HepG2 (cell line): ENCODE measurements around the gene TTC24. TPM values are rescaled to one million over a fixed set of nuclear protein-coding genes. Genes with fewer than 3 reads are reported as not detected.

Source experiments
- DPF2 ChIP-seq: sonication (generic); formaldehyde crosslinking; IDR thresholded peaks from 2 replicates; pipeline ENCODE4 v1.4.0; 2020; ENCODE audit warnings: mild to moderate bottlenecking, low read depth, missing genetic modification reagents, borderline replicate concordance
- HNRNPH1 ChIP-seq: fragments of 200-400 bp; formaldehyde crosslinking; optimal IDR thresholded peaks from 2 replicates; pipeline ENCODE3; 2017; ENCODE audit warnings: mild to moderate bottlenecking, low read depth, low read length
- KLF11 ChIP-seq: IDR thresholded peaks from 2 replicates; pipeline ENCODE4 v1.6.1; 2016; ENCODE audit warnings: missing compliant biosample characterization
- MIXL1 ChIP-seq: IDR thresholded peaks from 2 replicates; pipeline ENCODE4 v1.6.1; 2016
- PTBP1 ChIP-seq: fragments of 200-400 bp; formaldehyde crosslinking; IDR thresholded peaks from 2 replicates; pipeline ENCODE4 v1.6.1; 2018; ENCODE audit warnings: low read length, low read depth; ENCODE audit not compliant: poor library complexity, severe bottlenecking
- SCMH1 ChIP-seq: sonication (generic); formaldehyde crosslinking; IDR thresholded peaks from 2 replicates; pipeline ENCODE4 v1.9.0; 2021; ENCODE audit warnings: missing genetic modification reagents, mild to moderate bottlenecking, borderline replicate concordance
- SIX1 ChIP-seq: sonication (generic); formaldehyde crosslinking; IDR thresholded peaks from 2 replicates; pipeline ENCODE4 v1.4.0; 2020; ENCODE audit warnings: missing genetic modification reagents, borderline replicate concordance
- SNRNP70 ChIP-seq: fragments of 200-400 bp; formaldehyde crosslinking; IDR thresholded peaks from 2 replicates; pipeline ENCODE4 v1.6.1; 2017; ENCODE audit warnings: mild to moderate bottlenecking, low read depth, low read length, moderate library complexity
- SP4 ChIP-seq: sonication (generic); formaldehyde crosslinking; IDR thresholded peaks from 2 replicates; pipeline ENCODE4 v1.8.1; 2023; ENCODE audit warnings: mild to moderate bottlenecking, missing genetic modification reagents
- ZBTB14 ChIP-seq: sonication (generic); formaldehyde crosslinking; IDR thresholded peaks from 2 replicates; pipeline ENCODE4 v1.4.0; 2020; ENCODE audit warnings: missing genetic modification reagents
- ZEB1 ChIP-seq: IDR thresholded peaks from 2 replicates; pipeline ENCODE4 v1.6.1; 2012; ENCODE audit warnings: mild to moderate bottlenecking, low read depth, inconsistent platforms; ENCODE audit not compliant: insufficient replicate concordance
- ZNF24 ChIP-seq: fragments of 450-650 bp; IDR thresholded peaks from 2 replicates; pipeline ENCODE4 v1.6.1; 2017; ENCODE audit warnings: antibody characterized with exemption, mild to moderate bottlenecking
- ZNF317 ChIP-seq: sonication (generic); formaldehyde crosslinking; IDR thresholded peaks from 2 replicates; pipeline ENCODE4 v1.5.0; 2020; ENCODE audit warnings: mild to moderate bottlenecking, missing genetic modification reagents
- ZNF326 ChIP-seq: sonication (generic); formaldehyde crosslinking; IDR thresholded peaks from 2 replicates; pipeline ENCODE4 v1.4.0; 2020; ENCODE audit warnings: missing genetic modification reagents, borderline replicate concordance
- ZNF335 ChIP-seq: sonication (generic); formaldehyde crosslinking; IDR thresholded peaks from 2 replicates; pipeline ENCODE4 v1.4.0; 2020; ENCODE audit warnings: missing genetic modification reagents
- ZNF496 ChIP-seq: sonication (generic); formaldehyde crosslinking; IDR thresholded peaks from 2 replicates; pipeline ENCODE4 v1.8.1; 2023; ENCODE audit warnings: mild to moderate bottlenecking, moderate library complexity, missing genetic modification reagents; ENCODE audit not compliant: insufficient replicate concordance
- ZNF512 ChIP-seq: sonication (generic); formaldehyde crosslinking; IDR thresholded peaks from 2 replicates; pipeline ENCODE4 v1.4.0; 2020; ENCODE audit warnings: mild to moderate bottlenecking, missing genetic modification reagents
- ZNF558 ChIP-seq: sonication (generic); formaldehyde crosslinking; IDR thresholded peaks from 2 replicates; pipeline ENCODE4 v1.9.0; 2022; ENCODE audit warnings: mild to moderate bottlenecking, missing genetic modification reagents, borderline replicate concordance
- ZNF615 ChIP-seq: sonication (generic); formaldehyde crosslinking; IDR thresholded peaks from 2 replicates; pipeline ENCODE4 v1.5.0; 2020; ENCODE audit warnings: mild to moderate bottlenecking, missing genetic modification reagents, borderline replicate concordance
- ZNF670 ChIP-seq: sonication (generic); formaldehyde crosslinking; IDR thresholded peaks from 2 replicates; pipeline ENCODE4 v1.8.0; 2022; ENCODE audit warnings: mild to moderate bottlenecking, missing genetic modification reagents, borderline replicate concordance
- ZNF800 ChIP-seq: sonication (generic); formaldehyde crosslinking; IDR thresholded peaks from 2 replicates; pipeline ENCODE4 v1.4.0; 2020; ENCODE audit warnings: missing genetic modification reagents
- ZSCAN12 ChIP-seq: sonication (generic); formaldehyde crosslinking; IDR thresholded peaks from 2 replicates; pipeline ENCODE4 v1.9.0; 2021; ENCODE audit warnings: mild to moderate bottlenecking, missing genetic modification reagents
- polyA plus RNA-seq, 8 experiments: library from polyadenylated mRNA; depleted of rRNA in 3 of 8; stranded (reverse) in 7 of 8; unstranded in 1 of 8; fragments of >200 nt; fragmentation: Illumina TruSeq in 4 of 8; extraction: Trizol in 4 of 8; gene quantifications; 2 replicates each; pipeline versions ENCODE4 v1.2.1 to v1.2.3, GENCODE V29; 2011 to 2016; ENCODE audit warnings: low read depth in 4 of 8, missing spikeins in 1 of 8, mixed read lengths in 1 of 8; ENCODE audit not compliant: insufficient read depth in 1 of 8
- total RNA-seq, 5 experiments: library from RNA; depleted of rRNA; stranded (reverse); fragments of >200 nt; fragmentation: Illumina TruSeq; extraction: Trizol; gene quantifications; 2 replicates each; pipeline ENCODE4 v1.2.3, GENCODE V29; 2016; ENCODE audit warnings: low read depth in 1 of 5

The TTC24 gene
- total and polyA plus RNA-seq, 2 of the 13 experiments (the other 11 are each of a cell fraction or from before 2014, with no cell fraction given) = 0.13 to 0.18 TPM

- 0 out of 2 replicates have a peak, but pooled peaks have one; percentile 62 for TF ChIP-seq ZNF800 (CRISPR knock-in tag)
- no peak for TF ChIP-seq SIX1 (CRISPR knock-in tag)
- no peak for TF ChIP-seq HNRNPH1
- 0 out of 2 replicates have a peak, but pooled peaks have one; percentile 39 for TF ChIP-seq KLF11
- TF ChIP-seq PTBP1 = no peak
- TF ChIP-seq ZSCAN12 (CRISPR knock-in tag) = 0 out of 2 replicates have a peak, but pooled peaks have one; percentile 35
- TF ChIP-seq ZNF335 (CRISPR knock-in tag) = peak; percentile 35; the same call in 1 of the 2 replicates
- TF ChIP-seq ZNF615 (CRISPR knock-in tag) = no peak
- no peak for TF ChIP-seq ZNF326 (CRISPR knock-in tag)
- TF ChIP-seq ZBTB14 (CRISPR knock-in tag) = no peak
- TF ChIP-seq DPF2 (CRISPR knock-in tag) = no peak
- TF ChIP-seq SCMH1 = no peak
- no peak for TF ChIP-seq ZNF24
- no peak for TF ChIP-seq MIXL1 (CRISPR knock-in tag)
- no peak for TF ChIP-seq ZEB1
- TF ChIP-seq ZNF317 (CRISPR knock-in tag) = peak; percentile 56
- peak; percentile 78; the same call in 1 of the 2 replicates for TF ChIP-seq ZNF558
- TF ChIP-seq ZNF670 (CRISPR knock-in tag) = no peak
- no peak for TF ChIP-seq ZNF496 (CRISPR knock-in tag)
- no peak for TF ChIP-seq SNRNP70
- peak; percentile 84 for TF ChIP-seq SP4
- TF ChIP-seq ZNF512 = no peak
Observed at GRCh38 chr1:156601122-156601830, 21.8 kb downstream of the TTC24 start, which contains the start of gene GPATCH4 (continued).
